ENCODE measurements around the gene GDAP2. TPM values are rescaled to one million over a fixed set of nuclear protein-coding genes. Genes with fewer than 3 reads are reported as not detected.
"Not testable (repeated sequence)": the region's sequence is repeated elsewhere in the genome, so short reads cannot be mapped to it uniquely, and the experiment has no call there.

The GDAP2 gene
- total RNA-seq, 1 donor from 2014 or later, result 20.8 TPM

- FAIRE-seq (no peak), DNase-seq (ENCODE audit: low read depth) (peak; percentile 81)
- H3K27me3 ChIP-seq (ENCODE audit: control insufficient read depth, insufficient read depth, low read length), result no peaks in the 10 kb centered on the region
- peaks cover 8% of the 10 kb centered on the region for H3K36me3 ChIP-seq (ENCODE audit: control insufficient read depth, insufficient read depth, low read length)
- no peak overlapping the region for H3K4me3 ChIP-seq (ENCODE audit: low read depth, low read length)
- TF ChIP-seq CTCF (IDR thresholded peaks at IDR 0.05; ENCODE audit: insufficient read depth, low read length, severe bottlenecking), result no peak
These were observed 3.2 kb upstream of the GDAP2 start for GRCh38 chr1:117932576-117932975.

- FAIRE-seq (no peak), DNase-seq (ENCODE audit: low read depth) (peak; percentile 2)
- Histone ChIP-seq H3K4me3 (ENCODE audit: low read depth, low read length) (peak overlapping the region; percentile 92), H3K36me3 (ENCODE audit: control insufficient read depth, insufficient read depth, low read length) (peaks cover 6% of the 10 kb centered on the region), H3K27me3 (ENCODE audit: control insufficient read depth, insufficient read depth, low read length) (no peaks in the 10 kb centered on the region)
- TF ChIP-seq CTCF (IDR thresholded peaks at IDR 0.05; ENCODE audit: insufficient read depth, low read length, severe bottlenecking), result no peak
These were observed 1.1 kb upstream of the GDAP2 start for GRCh38 chr1:117930484-117930883.

GRCh38 chr1:117930173-117930447, 689 bp upstream of the GDAP2 start:
- no peak for DNase-seq (ENCODE audit: low read depth)
- peaks cover 6% of the 10 kb centered on the region for H3K36me3 ChIP-seq (ENCODE audit: control insufficient read depth, insufficient read depth, low read length)
- H3K27me3 ChIP-seq (ENCODE audit: control insufficient read depth, insufficient read depth, low read length), result no peaks in the 10 kb centered on the region
- no peak for FAIRE-seq
- no peak for TF ChIP-seq CTCF (IDR thresholded peaks at IDR 0.05; ENCODE audit: insufficient read depth, low read length, severe bottlenecking)
- peak overlapping the region; percentile 92 for H3K4me3 ChIP-seq (ENCODE audit: low read depth, low read length)

GRCh38 chr1:117928881-117929342, 509 bp downstream of the GDAP2 start:
- DNase-seq (ENCODE audit: low read depth), result peak; percentile 63

GRCh38 chr1:117925981-117926380, 3.4 kb downstream of the GDAP2 start:
- H3K27me3 ChIP-seq (ENCODE audit: control insufficient read depth, insufficient read depth, low read length), result no peaks in the 10 kb centered on the region
- no peak for FAIRE-seq
- DNase-seq (ENCODE audit: low read depth), result no peak
- no peak overlapping the region for H3K4me3 ChIP-seq (ENCODE audit: low read depth, low read length)
- TF ChIP-seq CTCF (IDR thresholded peaks at IDR 0.05; ENCODE audit: insufficient read depth, low read length, severe bottlenecking), result no peak
- no peaks in the 10 kb centered on the region for H3K36me3 ChIP-seq (ENCODE audit: control insufficient read depth, insufficient read depth, low read length)

More at GRCh38 chr1:117928881-117929342, 509 bp downstream of the GDAP2 start:
- no peaks in the 10 kb centered on the region for H3K27me3 ChIP-seq (ENCODE audit: control insufficient read depth, insufficient read depth, low read length)
- H3K4me3 ChIP-seq (ENCODE audit: low read depth, low read length), result peak overlapping the region; percentile 92
- H3K36me3 ChIP-seq (ENCODE audit: control insufficient read depth, insufficient read depth, low read length), result peaks cover 4% of the 10 kb centered on the region
- no peak for FAIRE-seq
- peak; percentile 31 for TF ChIP-seq CTCF (IDR thresholded peaks at IDR 0.05; ENCODE audit: insufficient read depth, low read length, severe bottlenecking)

GRCh38 chr1:117922717-117923116, 6.7 kb downstream of the GDAP2 start:
- FAIRE-seq; H3K36me3 ChIP-seq (ENCODE audit: control insufficient read depth, insufficient read depth, low read length); H3K4me3 ChIP-seq (ENCODE audit: low read depth, low read length); DNase-seq (ENCODE audit: low read depth); H3K27me3 ChIP-seq (ENCODE audit: control insufficient read depth, insufficient read depth, low read length): not testable (repeated sequence)

Measured in bronchial epithelial cell (primary cell).